ENCODE measurements around the gene CTIF. TPM values are rescaled to one million over a fixed set of nuclear protein-coding genes. Genes with fewer than 3 reads are reported as not detected.

The CTIF gene
- total RNA-seq, 1 donor from 2014 or later, result 4.2 TPM

DNA sequence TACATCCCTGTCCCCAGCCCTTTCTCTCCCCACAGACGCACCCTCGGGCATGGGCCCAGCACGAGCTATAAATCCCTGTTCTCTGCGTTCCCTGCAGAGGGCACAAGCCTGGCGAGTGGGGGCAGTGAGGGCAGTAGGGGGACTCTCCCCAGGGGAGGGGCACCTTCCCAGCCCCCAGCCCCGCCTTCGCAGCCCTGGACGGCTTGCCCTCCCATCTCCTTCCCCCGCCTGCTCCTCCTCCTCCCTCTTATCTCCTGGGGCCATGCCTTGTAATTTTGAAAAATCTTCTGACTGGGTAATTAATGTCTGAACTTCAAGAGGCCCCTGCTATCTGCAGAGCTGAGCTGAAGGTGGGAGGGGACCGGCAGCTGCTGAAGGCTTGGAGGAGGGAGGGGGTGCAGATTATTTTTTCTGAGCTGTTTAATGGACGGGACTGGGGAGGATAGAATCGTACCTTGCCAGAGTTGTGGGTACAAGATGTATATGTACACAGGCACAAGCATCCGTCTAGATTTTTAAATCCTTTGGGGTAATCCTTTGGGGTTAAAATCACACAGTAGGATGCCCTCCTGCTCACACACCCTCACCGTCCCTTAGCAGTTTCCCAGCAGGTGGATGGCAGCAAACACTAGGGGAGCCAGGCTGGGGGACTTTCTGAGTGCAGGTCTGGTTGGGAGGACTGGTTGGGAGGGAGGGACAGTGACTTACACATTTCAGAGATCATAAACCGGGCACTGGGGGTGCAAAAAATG is 290.0 kb downstream of the CTIF start:
- intact Hi-C loops (cut with micrococcal nuclease), result no loop called here

DNA sequence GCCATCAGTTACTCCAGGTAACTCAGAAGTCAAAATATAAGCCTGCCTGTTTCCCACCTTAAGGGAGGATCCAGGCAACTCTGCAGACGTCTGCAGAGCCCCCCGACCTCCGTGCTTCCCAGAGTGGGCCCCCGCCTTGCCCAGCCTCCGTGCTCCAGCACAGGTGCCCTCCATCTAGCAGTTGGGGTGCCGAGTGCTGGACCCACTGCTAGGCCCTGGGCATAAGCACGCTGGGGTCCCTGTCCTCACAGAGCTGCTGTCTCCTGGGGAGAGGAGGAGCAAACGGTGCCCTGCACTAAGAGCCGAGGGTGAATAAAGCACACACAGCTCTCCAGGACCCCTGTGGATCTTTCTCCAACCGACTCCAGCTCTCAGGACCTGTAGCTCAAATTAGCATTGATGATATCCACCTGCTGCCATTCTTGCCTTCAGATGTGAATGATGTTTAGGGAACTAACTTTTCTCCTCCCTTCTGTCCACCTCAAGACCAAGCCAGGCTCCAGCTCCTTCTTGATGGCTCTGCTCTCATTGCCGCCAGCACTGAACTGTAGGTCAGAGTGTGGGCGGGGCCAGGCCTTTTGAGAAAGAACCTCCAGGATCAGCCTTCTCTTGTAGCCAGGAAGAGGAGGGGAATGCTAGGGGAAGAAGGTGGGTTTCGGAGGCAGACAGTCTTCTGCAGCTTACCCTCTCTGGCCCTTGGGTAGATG is 290.8 kb downstream of the CTIF start:
- intact Hi-C loops (cut with micrococcal nuclease), result no loop called here

DNA sequence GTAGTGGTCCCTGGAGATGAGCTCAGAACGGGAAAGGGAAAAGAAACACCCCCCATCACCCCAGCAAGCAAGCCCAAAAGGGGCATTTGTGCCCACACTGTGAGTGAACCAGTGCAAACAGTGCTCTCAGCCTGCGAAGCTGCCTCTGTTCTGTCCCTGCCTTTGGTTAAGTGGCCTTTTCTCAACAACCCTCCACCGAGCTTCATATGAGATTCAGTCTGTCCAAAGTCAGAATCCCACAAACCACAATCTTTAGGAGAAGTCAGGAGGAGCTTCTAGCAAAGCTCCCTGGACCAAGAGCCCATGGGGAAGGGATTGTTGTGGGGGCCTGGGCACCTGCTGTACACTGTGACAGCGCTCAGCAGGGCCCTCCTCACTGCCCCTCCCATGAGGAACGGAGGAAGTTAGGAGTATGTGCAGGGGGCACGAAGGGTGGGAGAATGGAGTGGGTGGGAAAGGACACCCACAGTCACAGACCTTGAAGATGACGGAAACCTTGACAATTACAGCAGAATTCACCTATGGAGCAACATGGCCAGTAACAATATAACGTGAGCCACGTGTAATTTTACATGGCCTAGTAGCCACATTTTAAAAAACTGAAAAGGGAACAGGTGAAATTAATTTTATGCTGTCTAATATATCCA is 292.4 kb downstream of the CTIF start:
- intact Hi-C loops (cut with micrococcal nuclease), result no loop called here

- intact Hi-C loops (cut with micrococcal nuclease), result no loop called here
These were observed 293.0 kb downstream of the CTIF start for GRCh38 chr18:48831802-48832201.

DNA sequence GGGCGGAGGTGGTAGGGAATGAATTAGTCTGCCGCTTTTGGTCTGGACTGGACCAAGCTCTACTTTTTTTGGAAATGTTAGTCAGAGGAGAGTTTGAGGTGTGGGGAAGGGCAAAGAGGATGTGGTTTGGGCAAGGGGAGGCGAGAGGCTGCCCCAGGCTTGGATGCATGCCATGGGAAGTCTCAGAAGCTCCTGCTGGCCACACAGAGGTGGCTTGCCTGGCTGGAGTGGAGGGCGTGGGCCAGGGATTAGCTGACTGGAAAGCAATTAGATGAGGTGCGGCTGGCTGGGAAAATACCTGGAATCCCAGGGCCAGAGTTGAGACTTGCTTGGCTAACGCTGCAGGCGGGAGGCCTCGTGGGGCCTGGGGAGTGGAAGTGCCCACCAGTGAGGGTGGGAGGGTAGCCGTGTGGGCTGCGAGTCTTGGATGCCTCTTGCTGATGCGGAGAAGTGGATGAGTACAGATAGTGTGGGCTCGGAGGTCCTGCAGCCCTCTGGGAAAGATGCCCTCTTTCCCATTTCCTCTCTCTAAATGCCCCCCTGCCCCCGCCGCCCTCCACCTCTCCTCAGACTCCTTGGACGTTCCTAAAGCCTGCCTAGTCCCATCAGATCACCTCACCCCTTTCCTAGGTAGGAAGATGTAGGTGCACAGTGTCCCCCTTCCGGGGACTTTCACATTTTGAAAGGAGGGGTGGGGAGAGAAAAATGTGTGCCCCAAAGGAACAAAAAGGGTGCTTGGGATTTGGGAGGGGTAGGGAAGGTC is 294.3 kb downstream of the CTIF start:
- intact Hi-C loops (cut with micrococcal nuclease), result no loop called here

DNA sequence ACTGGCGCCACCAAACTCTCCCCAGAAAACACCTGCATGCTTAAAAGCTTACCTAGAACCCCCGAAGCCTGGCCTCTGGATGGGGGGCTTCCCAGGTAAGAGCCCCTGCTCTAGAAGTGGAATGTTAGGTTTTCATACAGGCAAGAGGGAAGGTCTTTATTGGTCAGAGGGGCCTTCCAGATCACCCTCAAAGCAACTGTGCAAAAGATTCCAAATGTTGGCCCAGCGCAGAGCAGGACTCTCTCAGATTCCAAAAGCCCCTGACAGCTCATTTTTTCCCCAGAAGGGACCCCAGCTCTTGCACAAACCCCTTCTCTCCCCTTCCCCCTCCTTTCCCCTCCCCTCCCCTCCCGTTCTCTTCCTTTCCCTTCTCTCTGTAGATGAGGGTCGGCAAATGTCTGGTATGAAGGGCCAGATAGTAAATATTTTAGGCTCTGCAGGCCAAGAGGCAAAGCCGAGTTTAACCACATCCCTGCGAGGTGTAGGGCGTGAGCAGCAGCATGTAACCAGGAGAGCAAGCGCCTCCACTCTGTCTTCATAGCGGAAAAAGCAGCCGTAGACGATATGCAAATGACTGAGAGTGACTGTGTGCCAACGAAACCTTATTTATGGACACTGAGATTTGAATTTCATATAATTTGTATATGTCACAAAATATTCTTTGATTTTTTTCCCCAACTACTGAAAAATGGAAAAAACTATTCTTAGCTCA is 295.0 kb downstream of the CTIF start:
- intact Hi-C loops (cut with micrococcal nuclease), result loop anchor here (1.0 to 2.0 kb wide), 6 partner anchors 8 to 115 kb away; no protein-coding TSS in a partner anchor

DNA sequence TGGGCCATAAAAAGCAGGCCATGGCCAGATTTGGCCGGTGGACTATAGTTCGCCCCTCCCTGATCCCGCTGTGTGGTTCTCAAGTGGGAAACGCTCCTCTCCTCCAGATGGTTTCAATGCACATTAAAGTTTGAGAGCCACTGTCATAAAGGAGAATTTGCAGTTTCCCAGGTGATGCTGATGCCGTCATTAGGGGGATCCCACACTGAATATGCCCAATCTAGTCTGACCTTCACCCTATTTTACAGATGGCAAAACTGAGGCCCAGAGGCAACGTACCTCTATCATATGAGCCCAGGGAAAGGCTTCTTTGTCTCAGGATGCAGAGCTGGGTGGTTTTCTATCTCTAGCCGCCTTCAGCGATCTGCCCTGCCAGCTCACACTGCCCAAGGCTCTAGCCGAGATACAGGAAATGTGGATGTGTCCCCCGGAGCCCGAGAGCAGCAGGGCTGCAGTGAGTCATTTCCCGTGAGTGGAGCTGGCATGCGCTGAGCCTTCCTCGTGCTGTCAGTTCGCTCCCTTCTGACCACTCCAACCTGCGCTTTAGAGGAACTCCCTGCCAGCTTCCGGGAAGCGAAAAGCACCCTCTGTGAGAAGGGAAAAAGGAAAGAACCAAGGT is 295.7 kb downstream of the CTIF start:
- intact Hi-C loops (cut with micrococcal nuclease), result loop anchor here (1.0 to 2.0 kb wide), 6 partner anchors 8 to 115 kb away; no protein-coding TSS in a partner anchor

GRCh38 chr18:48835119-48835518 is 296.3 kb downstream of the CTIF start:
- intact Hi-C loops (cut with micrococcal nuclease), result loop anchor here (2.0 kb wide), 1 partner anchor 106 kb away; no protein-coding TSS in a partner anchor

DNA sequence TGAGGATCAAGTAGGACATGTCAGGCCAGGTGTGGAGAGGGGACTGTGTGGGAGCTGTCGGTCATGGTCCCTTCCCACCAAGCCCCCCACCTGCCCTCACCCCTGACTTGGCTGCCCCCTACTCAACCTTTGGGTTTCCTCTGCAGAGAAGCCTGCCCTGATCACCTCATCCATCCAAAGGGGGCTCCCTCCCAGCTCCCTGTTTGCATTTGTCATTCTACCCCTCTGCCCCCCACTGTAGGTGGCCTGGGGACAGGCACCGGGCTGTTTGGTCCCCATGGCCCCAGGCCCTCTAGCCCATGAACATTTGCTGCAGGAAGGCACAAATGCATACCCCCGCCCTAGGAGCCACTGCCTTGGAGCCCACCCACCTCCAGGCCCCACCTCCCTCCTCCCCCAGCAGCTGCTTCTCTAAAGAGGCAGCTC is 296.9 kb downstream of the CTIF start:
- intact Hi-C loops (cut with micrococcal nuclease), result loop anchor here (2.0 kb wide), 1 partner anchor 105 kb away; no protein-coding TSS in a partner anchor

GRCh38 chr18:48836231-48836805 is 297.5 kb downstream of the CTIF start:
- intact Hi-C loops (cut with micrococcal nuclease), result no loop called here

DNA sequence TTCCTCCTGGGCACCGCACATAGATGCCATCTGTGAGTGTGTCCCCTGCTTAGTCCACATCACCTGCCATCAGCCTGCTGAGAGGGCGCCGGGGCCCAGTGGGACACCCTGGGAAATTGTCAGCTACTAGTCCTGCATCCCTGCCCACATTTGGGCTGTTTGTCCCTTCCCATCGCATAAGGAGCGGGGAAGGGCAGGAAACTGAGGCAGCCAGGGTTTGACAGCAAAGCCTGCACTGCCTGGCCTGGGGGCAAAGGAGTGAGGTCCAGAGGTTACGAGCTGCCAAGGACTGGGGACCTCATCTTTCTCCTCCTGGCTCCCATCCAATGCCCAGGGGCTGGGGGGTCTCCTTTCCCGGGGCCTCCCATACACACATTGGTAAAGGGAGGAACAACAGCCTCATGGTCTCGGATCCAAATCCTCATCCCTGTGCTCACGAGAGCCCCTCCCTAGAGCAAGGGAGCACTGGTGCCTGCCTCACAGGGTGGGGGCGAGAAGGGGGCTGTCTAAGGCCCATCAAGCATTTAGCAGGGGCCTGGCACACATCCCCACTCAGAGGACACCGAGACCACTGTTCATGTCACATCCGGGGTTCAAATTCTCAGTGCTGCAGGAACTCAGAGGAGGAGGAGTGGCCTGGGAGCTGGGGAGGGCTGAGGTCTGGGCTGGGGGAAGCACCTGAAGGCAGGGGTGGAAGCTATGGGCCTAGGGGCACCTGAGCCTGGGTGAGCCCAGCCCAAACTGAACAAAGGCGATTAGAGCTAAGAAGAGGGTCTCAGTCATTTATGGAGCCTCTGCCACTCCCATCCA is 298.2 kb downstream of the CTIF start:
- intact Hi-C loops (cut with micrococcal nuclease), result no loop called here

GRCh38 chr18:48837676-48838075 is 298.8 kb downstream of the CTIF start:
- intact Hi-C loops (cut with micrococcal nuclease), result no loop called here

DNA sequence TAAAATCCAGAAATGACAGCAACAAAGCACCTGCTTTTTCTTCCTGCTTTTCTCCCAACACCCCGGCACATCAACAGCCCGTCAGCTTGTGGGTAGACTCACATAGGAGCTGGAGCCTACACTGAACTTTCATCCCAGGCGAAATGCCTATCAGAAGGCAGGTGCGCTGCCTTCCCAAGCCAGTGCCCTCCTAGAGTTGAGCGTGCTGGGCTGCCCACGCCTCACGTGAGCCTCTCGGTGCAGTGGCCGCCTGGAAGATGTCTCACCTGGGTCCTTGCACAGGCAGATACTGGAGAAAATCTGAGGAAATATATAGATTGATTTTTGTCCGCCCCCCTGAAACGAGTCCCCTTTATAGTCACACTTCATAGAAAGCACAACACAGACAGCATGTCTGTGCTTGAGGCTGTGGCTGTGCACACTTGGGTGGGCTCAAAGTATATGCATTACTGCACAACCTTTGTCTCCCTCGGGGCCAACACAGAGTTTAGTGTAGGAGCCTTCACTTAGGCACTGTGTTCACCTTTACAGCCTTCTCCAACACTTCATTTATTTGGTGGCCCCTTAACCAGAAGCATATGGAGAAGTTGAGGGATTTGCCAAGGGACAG is 299.4 kb downstream of the CTIF start:
- intact Hi-C loops (cut with micrococcal nuclease), result no loop called here

- intact Hi-C loops (cut with micrococcal nuclease), result no loop called here
These were observed 300.3 kb downstream of the CTIF start for GRCh38 chr18:48838921-48839818.

DNA sequence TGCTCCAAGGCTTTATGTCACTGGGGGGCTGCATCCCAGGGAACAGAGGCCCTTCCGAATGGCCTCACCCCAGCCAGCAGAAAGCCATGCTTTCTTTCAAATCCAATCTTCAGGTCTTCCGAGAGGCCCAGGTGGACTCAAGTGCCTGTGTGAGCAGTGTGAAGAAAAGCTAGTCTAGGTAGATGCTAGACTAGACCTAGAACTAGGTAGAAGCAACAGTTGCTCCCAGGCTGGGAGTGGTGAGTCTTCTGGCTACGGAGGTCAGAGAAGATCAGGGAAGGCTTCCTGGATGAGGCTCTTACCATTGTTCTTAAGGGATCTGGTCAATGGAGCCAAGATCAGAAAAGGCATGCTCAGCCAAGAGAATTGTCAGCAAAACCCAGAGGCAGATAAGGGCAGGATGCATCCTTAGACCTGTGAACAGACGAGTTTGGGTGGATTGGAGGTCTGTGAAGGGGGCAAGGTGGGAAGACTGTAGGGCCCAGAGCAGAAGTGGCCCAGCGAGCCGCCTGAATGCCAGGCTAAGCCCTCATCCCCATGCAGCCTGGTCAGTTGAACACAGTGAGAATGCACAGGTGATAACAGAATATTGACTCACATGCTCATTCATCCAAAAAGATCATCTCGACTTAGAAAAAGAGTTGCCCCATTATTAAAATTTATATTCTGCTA is 301.1 kb downstream of the CTIF start:
- intact Hi-C loops (cut with micrococcal nuclease), result no loop called here

- intact Hi-C loops (cut with micrococcal nuclease), result no loop called here
These were observed 301.7 kb downstream of the CTIF start for GRCh38 chr18:48840491-48840877.
